ENCODE data around the gene PIK3C2G.

- TF ChIP-seq POLR2A (IDR thresholded peaks at IDR 0.05) (no peak), CTCF (IDR thresholded peaks at IDR 0.05) (no peak)
These were observed 201.1 kb downstream of the PIK3C2G start for GRCh38 chr12:18462442-18462841.

Measured in lower leg skin (tissue), 3 donors.